SK-N-SH (cell line): ENCODE measurements around the gene FAM9C. TPM values are rescaled to one million over a fixed set of nuclear protein-coding genes. Genes with fewer than 3 reads are reported as not detected.

ENCODE experiments used
- CTCF ChIA-PET: fragments of 300-600, 350-600 bp; formaldehyde crosslinking; extraction: SDS; loops from one replicate; lab custom pipeline; 2021; lab: Yijun Ruan, JAX
- POLR2A ChIA-PET: fragments of 350-600 bp; sonication (Branson Sonifier 250); formaldehyde crosslinking; extraction: SDS; loops from one replicate; lab custom pipeline; 2020; ENCODE audit warnings: antibody characterized with exemption, inconsistent platforms; lab: Yijun Ruan, JAX
- DNase-seq: peaks from one replicate; pipeline ENCODE4 v3.0.0; 2012
- H2AFZ ChIP-seq: fragments of 200-600 bp; sonication (generic); 2 replicates; pipeline ENCODE4 v1.8.1; 2016; ENCODE audit warnings: antibody characterized with exemption, mild to moderate bottlenecking, low read depth
- H3F3A ChIP-seq: fragments of 200-600 bp; sonication (generic); replicated peaks from 2 replicates; pipeline ENCODE3; 2016; ENCODE audit warnings: antibody characterized with exemption, mild to moderate bottlenecking; ENCODE audit not compliant: insufficient read depth
- H3K27ac ChIP-seq, 2 experiments: fragments of 200-500 bp in 1 of 2; fragments of 200-600 bp in 1 of 2; sonication (Bioruptor generic) in 1 of 2; sonication (generic), shearing (Covaris generic) in 1 of 2; 2 replicates each; pipeline versions ENCODE4 v1.5.1 to v1.6.1; 2014 to 2016; ENCODE audit warnings: low read depth in 2 of 2, inconsistent platforms in 1 of 2, low read length in 1 of 2, mild to moderate bottlenecking in 1 of 2, mixed read lengths in 1 of 2
- H3K27me3 ChIP-seq: fragments of 200-600 bp; sonication (generic), shearing (Covaris generic); 2 replicates; pipeline ENCODE4 v1.6.1; 2016; ENCODE audit warnings: mixed run types; ENCODE audit not compliant: insufficient read depth
- H3K36me3 ChIP-seq, 2 experiments: fragments of 200-500 bp in 1 of 2; fragments of 200-600 bp in 1 of 2; sonication (Bioruptor generic) in 1 of 2; sonication (generic) in 1 of 2; replicated peaks in 1 of 2; 2 replicates each; pipeline versions ENCODE3 to v1.5.1; 2014 to 2016; ENCODE audit warnings: low read length in 1 of 2, mild to moderate bottlenecking in 1 of 2; ENCODE audit not compliant: insufficient read depth in 2 of 2, control insufficient read depth in 1 of 2
- H3K4me1 ChIP-seq, 2 experiments: fragments of 200-500 bp in 1 of 2; fragments of 200-600 bp in 1 of 2; sonication (Bioruptor generic) in 1 of 2; sonication (generic), shearing (Covaris generic) in 1 of 2; 2 replicates each; pipeline versions ENCODE4 v1.5.1 to v1.6.1; 2014 to 2016; ENCODE audit warnings: low read depth in 1 of 2, low read length in 1 of 2, mixed run types in 1 of 2; ENCODE audit not compliant: insufficient read depth in 2 of 2, control insufficient read depth in 1 of 2
- H3K4me2 ChIP-seq: fragments of 200-600 bp; sonication (generic), shearing (Covaris generic); 2 replicates; pipeline ENCODE4 v1.6.1; 2017; ENCODE audit warnings: mixed run types
- H3K4me3 ChIP-seq, 2 experiments: fragments of 200-500 bp in 1 of 2; fragments of 200-600 bp in 1 of 2; sonication (Bioruptor generic) in 1 of 2; sonication (generic), shearing (Covaris generic) in 1 of 2; 2 replicates each; pipeline versions ENCODE4 v1.5.1 to v1.8.1; 2014 to 2016; ENCODE audit warnings: low read depth in 2 of 2, inconsistent platforms in 1 of 2, low read length in 1 of 2, mild to moderate bottlenecking in 1 of 2, mixed read lengths in 1 of 2, moderate library complexity in 1 of 2
- H3K79me2 ChIP-seq: fragments of 200-600 bp; sonication (generic); 2 replicates; pipeline ENCODE4 v1.8.1; 2017; ENCODE audit warnings: mild to moderate bottlenecking; ENCODE audit not compliant: insufficient read depth
- H3K9ac ChIP-seq: fragments of 200-600 bp; sonication (generic); 2 replicates; pipeline ENCODE4 v1.6.1; 2017; ENCODE audit warnings: mixed run types
- H3K9me2 ChIP-seq: fragments of 200-600 bp; sonication (generic); 2 replicates; pipeline ENCODE4 v1.6.1; 2017; ENCODE audit warnings: mixed run types
- H3K9me3 ChIP-seq: fragments of 200-600 bp; sonication (generic); 2 replicates; pipeline ENCODE4 v1.6.1; 2017; ENCODE audit warnings: mixed run types, mild to moderate bottlenecking, moderate library complexity
- H4K20me1 ChIP-seq: fragments of 200-600 bp; sonication (generic); 2 replicates; pipeline ENCODE4 v1.6.1; 2017; ENCODE audit warnings: mild to moderate bottlenecking, mixed run types; ENCODE audit not compliant: insufficient read depth
- ELF1 ChIP-seq: IDR thresholded peaks from 2 replicates; pipeline ENCODE4 v1.4.0; 2012
- EP300 ChIP-seq, 2 experiments: IDR thresholded peaks; 2 replicates each; pipeline versions ENCODE4 v1.4.0 to v1.6.1; 2012; ENCODE audit warnings: borderline replicate concordance in 1 of 2, low read depth in 1 of 2, low read length in 1 of 2
- FOSL2 ChIP-seq: IDR thresholded peaks from 2 replicates; pipeline ENCODE4 v1.4.0; 2012; ENCODE audit warnings: low read depth, mild to moderate bottlenecking, moderate library complexity, borderline replicate concordance
- JUND ChIP-seq: IDR thresholded peaks from 2 replicates; pipeline ENCODE4 v1.4.0; 2012
- MXI1 ChIP-seq: IDR thresholded peaks from 2 replicates; pipeline ENCODE4 v1.6.1; 2012; ENCODE audit warnings: mild to moderate bottlenecking, low read depth, low read length, improper control_type of control experiment
- NFIC ChIP-seq: IDR thresholded peaks from 2 replicates; pipeline ENCODE4 v1.4.0; 2012; ENCODE audit warnings: borderline replicate concordance
- NRF1 ChIP-seq: IDR thresholded peaks from 2 replicates; pipeline ENCODE4 v1.6.1; 2012; ENCODE audit warnings: low read depth, mild to moderate bottlenecking, low read length
- RAD21 ChIP-seq: IDR thresholded peaks from 2 replicates; pipeline ENCODE4 v1.6.1; 2012; ENCODE audit warnings: mild to moderate bottlenecking, low read length
- RFX5 ChIP-seq: IDR thresholded peaks from 2 replicates; pipeline ENCODE4 v1.6.1; 2012; ENCODE audit warnings: mild to moderate bottlenecking, improper control_type of control experiment, low read length
- TAF1 ChIP-seq: IDR thresholded peaks from 2 replicates; pipeline ENCODE4 v1.6.1; 2012; ENCODE audit warnings: low read depth, mild to moderate bottlenecking, low read length, moderate library complexity, borderline replicate concordance
- TCF12 ChIP-seq: IDR thresholded peaks from 2 replicates; pipeline ENCODE4 v1.4.0; 2012
- WGBS: methylation state at CpG from one replicate; pipeline ENCODE4 v1.1.6; 2017; ENCODE audit warnings: low lambda C conversion rate; 5-methylcytosine and 5-hydroxymethylcytosine counted together
- polyA plus RNA-seq, 3 experiments: library from polyadenylated mRNA; depleted of rRNA; stranded (reverse); fragments of >200 nt; gene quantifications; 2 replicates each; pipeline ENCODE4 v1.2.3, GENCODE V29; 2012
- TF ChIP-seq, protein P1 (sequence below): IDR thresholded peaks from 2 replicates; pipeline ENCODE4; 2012
- TF ChIP-seq, protein P2 (sequence below): IDR thresholded peaks from 2 replicates; pipeline ENCODE4 v1.6.1; 2012; ENCODE audit warnings: mild to moderate bottlenecking, low read depth, low read length, moderate library complexity
- TF ChIP-seq, protein P3 (sequence below): fragments of 200-600 bp; sonication (generic); IDR thresholded peaks from 2 replicates; pipeline ENCODE4 v1.6.1; 2017; ENCODE audit warnings: antibody characterized with exemption, mild to moderate bottlenecking, moderate library complexity

The FAM9C gene
- polyA plus RNA-seq, 1 of the 3 experiments (the other 2 are of a cell fraction) = 2.6 TPM

DNA sequence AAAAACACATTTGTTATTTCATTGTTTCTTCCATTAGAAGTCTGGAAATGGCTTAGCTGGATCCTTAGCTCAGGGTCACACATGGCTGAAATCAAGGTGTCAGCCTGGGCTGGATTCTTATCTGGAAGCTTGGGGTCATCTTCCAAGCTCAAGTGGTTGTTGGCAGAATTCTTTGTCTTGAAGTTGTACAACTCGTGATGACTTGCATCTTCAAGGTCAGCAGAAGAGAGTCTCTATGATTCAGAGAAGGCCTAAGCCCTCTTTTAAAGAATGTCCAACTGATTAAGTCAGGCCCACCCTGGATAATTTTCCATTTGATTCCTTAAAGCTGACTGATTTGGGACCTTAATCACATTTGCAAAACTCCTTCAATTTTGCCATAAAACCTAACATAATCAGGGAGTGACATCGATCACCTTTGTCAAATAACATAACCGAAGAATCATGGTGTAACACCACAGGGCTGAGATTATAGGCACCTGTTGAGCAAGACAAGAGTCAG lies 47.4 kb downstream of the FAM9C start:
- no peak overlapping the region for H3K4me2 ChIP-seq
- no peak for DNase-seq
- no peak overlapping the region for H3K9ac ChIP-seq
- 28% methylated on average over 3 of the region's 3 CpGs for WGBS
- CTCF ChIA-PET = interaction anchor here (1.3 kb wide), 1 partner anchor 10 kb away, joined by 4 read pairs; no protein-coding TSS in a partner anchor
- no peaks in the 10 kb centered on the region for H4K20me1 ChIP-seq
- H3K9me2 ChIP-seq = no peaks in the 10 kb centered on the region
- no peaks in the 10 kb centered on the region for H3K9me3 ChIP-seq
- no peaks in the 10 kb centered on the region for H3K79me2 ChIP-seq
- peaks cover 2 to 7% of the 10 kb centered on the region in 2 experiments; a peak in 1 of 4 replicates for H3K4me1 ChIP-seq
- H3K36me3 ChIP-seq = no peaks in the 10 kb centered on the region
- no peak overlapping the region for H3K4me3 ChIP-seq
- POLR2A ChIA-PET = no interaction called here
- no peak for TF ChIP-seq JUND
- TF ChIP-seq, protein P1, sequence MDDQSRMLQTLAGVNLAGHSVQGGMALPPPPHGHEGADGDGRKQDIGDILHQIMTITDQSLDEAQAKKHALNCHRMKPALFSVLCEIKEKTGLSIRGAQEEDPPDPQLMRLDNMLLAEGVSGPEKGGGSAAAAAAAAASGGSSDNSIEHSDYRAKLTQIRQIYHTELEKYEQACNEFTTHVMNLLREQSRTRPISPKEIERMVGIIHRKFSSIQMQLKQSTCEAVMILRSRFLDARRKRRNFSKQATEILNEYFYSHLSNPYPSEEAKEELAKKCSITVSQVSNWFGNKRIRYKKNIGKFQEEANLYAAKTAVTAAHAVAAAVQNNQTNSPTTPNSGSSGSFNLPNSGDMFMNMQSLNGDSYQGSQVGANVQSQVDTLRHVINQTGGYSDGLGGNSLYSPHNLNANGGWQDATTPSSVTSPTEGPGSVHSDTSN = no peak
- no peak for TF ChIP-seq TCF12
- no peak for TF ChIP-seq FOSL2
- no peak for TF ChIP-seq RFX5
- TF ChIP-seq, protein P2, sequence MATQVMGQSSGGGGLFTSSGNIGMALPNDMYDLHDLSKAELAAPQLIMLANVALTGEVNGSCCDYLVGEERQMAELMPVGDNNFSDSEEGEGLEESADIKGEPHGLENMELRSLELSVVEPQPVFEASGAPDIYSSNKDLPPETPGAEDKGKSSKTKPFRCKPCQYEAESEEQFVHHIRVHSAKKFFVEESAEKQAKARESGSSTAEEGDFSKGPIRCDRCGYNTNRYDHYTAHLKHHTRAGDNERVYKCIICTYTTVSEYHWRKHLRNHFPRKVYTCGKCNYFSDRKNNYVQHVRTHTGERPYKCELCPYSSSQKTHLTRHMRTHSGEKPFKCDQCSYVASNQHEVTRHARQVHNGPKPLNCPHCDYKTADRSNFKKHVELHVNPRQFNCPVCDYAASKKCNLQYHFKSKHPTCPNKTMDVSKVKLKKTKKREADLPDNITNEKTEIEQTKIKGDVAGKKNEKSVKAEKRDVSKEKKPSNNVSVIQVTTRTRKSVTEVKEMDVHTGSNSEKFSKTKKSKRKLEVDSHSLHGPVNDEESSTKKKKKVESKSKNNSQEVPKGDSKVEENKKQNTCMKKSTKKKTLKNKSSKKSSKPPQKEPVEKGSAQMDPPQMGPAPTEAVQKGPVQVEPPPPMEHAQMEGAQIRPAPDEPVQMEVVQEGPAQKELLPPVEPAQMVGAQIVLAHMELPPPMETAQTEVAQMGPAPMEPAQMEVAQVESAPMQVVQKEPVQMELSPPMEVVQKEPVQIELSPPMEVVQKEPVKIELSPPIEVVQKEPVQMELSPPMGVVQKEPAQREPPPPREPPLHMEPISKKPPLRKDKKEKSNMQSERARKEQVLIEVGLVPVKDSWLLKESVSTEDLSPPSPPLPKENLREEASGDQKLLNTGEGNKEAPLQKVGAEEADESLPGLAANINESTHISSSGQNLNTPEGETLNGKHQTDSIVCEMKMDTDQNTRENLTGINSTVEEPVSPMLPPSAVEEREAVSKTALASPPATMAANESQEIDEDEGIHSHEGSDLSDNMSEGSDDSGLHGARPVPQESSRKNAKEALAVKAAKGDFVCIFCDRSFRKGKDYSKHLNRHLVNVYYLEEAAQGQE = no peak
- TF ChIP-seq NRF1 = no peak
- peaks cover 25% of the 10 kb centered on the region for H3F3A ChIP-seq
- no peaks in the 10 kb centered on the region for H3K27me3 ChIP-seq
- no peak overlapping the region for H2AFZ ChIP-seq
- no peak overlapping the region for H3K27ac ChIP-seq

DNA sequence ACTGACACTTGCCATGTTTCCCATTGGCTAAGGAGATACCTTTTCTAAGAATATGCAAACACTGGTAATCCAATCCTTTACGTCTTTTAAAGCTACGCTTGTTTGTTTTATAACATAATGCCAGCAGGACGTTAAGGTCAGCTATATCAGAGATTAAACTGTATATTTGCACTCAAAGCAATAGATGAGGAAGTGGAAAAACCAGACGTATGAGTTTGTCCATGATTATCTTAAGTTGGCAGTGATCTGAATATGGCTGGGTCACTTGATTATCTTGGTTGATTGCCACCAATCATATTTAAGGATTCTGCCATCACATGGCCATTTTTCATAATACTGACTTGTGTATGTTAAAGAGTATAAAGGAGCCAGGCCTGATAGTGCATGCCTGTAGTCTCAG lies 50.1 kb downstream of the FAM9C start:
- Histone ChIP-seq H3K9me2 (no peaks in the 10 kb centered on the region), H2AFZ (peak overlapping the region; percentile 25; the same call in 1 of the 2 replicates), H3K27ac (no peak overlapping the region), H3F3A (peaks cover 22% of the 10 kb centered on the region), H3K79me2 (no peaks in the 10 kb centered on the region), H4K20me1 (no peaks in the 10 kb centered on the region), H3K9ac (no peak overlapping the region), H3K4me3 (no peak overlapping the region; a peak in 1 of 4 replicates), H3K27me3 (no peaks in the 10 kb centered on the region), H3K4me1 (peaks cover 2 to 8% of the 10 kb centered on the region in 2 experiments; a peak in 2 of 4 replicates), H3K36me3 (no peaks in the 10 kb centered on the region), H3K9me3 (no peaks in the 10 kb centered on the region), H3K4me2 (no peak overlapping the region)
- CTCF ChIA-PET = interaction anchor here (0.9 to 1.6 kb wide), 2 partner anchors 18 kb away, joined by 3 read pairs; no protein-coding TSS in a partner anchor
- no peak for DNase-seq
- TF ChIP-seq TAF1 = no peak
- TF ChIP-seq ELF1 = no peak
- no peak for TF ChIP-seq MXI1
- TF ChIP-seq NRF1 = no peak
- TF ChIP-seq NFIC = no peak
- TF ChIP-seq JUND = no peak
- TF ChIP-seq TCF12 = no peak
- TF ChIP-seq EP300 (IDR thresholded peaks at IDR 0.05; ENCODE audit: borderline replicate concordance in 1 of 2, low read depth in 1 of 2, low read length in 1 of 2) = no peak
- TF ChIP-seq, protein P3, sequence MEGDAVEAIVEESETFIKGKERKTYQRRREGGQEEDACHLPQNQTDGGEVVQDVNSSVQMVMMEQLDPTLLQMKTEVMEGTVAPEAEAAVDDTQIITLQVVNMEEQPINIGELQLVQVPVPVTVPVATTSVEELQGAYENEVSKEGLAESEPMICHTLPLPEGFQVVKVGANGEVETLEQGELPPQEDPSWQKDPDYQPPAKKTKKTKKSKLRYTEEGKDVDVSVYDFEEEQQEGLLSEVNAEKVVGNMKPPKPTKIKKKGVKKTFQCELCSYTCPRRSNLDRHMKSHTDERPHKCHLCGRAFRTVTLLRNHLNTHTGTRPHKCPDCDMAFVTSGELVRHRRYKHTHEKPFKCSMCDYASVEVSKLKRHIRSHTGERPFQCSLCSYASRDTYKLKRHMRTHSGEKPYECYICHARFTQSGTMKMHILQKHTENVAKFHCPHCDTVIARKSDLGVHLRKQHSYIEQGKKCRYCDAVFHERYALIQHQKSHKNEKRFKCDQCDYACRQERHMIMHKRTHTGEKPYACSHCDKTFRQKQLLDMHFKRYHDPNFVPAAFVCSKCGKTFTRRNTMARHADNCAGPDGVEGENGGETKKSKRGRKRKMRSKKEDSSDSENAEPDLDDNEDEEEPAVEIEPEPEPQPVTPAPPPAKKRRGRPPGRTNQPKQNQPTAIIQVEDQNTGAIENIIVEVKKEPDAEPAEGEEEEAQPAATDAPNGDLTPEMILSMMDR = no peak
- TF ChIP-seq RAD21 = no peak
- POLR2A ChIA-PET = no interaction called here
- 59% methylated on average over 4 of the region's 4 CpGs for WGBS
